ENCODE results near the gene LSP1. TPM values are rescaled to one million over a fixed set of nuclear protein-coding genes. Genes with fewer than 3 reads are reported as not detected.

LSP1 gene
- total and polyA plus RNA-seq, 2 of the 8 experiments (the other 6 are each of a cell fraction or from before 2014, with no cell fraction given) = 0.03 TPM; not detected in 1

GRCh38 chr11:1932105-1932480 lies 79.2 kb downstream of the LSP1 start (continued):
- TF ChIP-seq CHD7 (IDR thresholded peaks at IDR 0.05; ENCODE audit: insufficient replicate concordance, low read length) (no peak), BRCA1 (IDR thresholded peaks at IDR 0.05; ENCODE audit: low read depth, low read length) (no peak), EZH2 (IDR thresholded peaks at IDR 0.05; ENCODE audit: low read depth, low read length, severe bottlenecking) (no peak), TEAD4 (IDR thresholded peaks at IDR 0.05; ENCODE audit: low read depth, low read length) (no peak), POLR2A (IDR thresholded peaks at IDR 0.05; ENCODE audit: control extremely low read depth in 1 of 2, low read depth in 2 of 2, low read length in 2 of 2) (no peak), MAX (IDR thresholded peaks at IDR 0.05) (no peak), E2F6 (IDR thresholded peaks at IDR 0.05) (no peak), EP300 (IDR thresholded peaks at IDR 0.05; ENCODE audit: borderline replicate concordance in 1 of 2, low read depth in 2 of 2, low read length in 2 of 2) (no peak), RXRA (IDR thresholded peaks at IDR 0.05; ENCODE audit: insufficient read depth, low read depth, low read length) (no peak), RBBP5 (IDR thresholded peaks at IDR 0.05; ENCODE audit: borderline replicate concordance, low read depth, low read length) (no peak), CHD2 (IDR thresholded peaks at IDR 0.05; ENCODE audit: low read length) (no peak)

Data from H1 (cell line).